ENCODE data around the gene MUTYH.

GRCh38 chr1:45321444-45321843 lies 18.8 kb downstream of the MUTYH start:
- TF ChIP-seq POLR2A (IDR thresholded peaks at IDR 0.05; ENCODE audit: low read depth) (no peak), POLR2AphosphoS5 (IDR thresholded peaks at IDR 0.05) (no peak)
